HL-60 (cell line): ENCODE data around the gene SLC17A7.

Experiments
- CTCF ChIP-seq: IDR thresholded peaks from one replicate; pipeline ENCODE4 v1.5.1; 2011; ENCODE audit warnings: low read length, control low read depth, inconsistent platforms; ENCODE audit not compliant: insufficient read depth
- POLR2AphosphoS5 ChIP-seq: IDR thresholded peaks from 2 replicates; pipeline ENCODE4 v1.6.1; 2012; ENCODE audit warnings: low read depth

GRCh38 chr19:49425922-49426592 lies 15.3 kb downstream of the SLC17A7 start:
- TF ChIP-seq CTCF: no peak
- no peak for TF ChIP-seq POLR2AphosphoS5
